GM12872 (cell line): Measurements from ENCODE around the gene HM13.

Source experiments
- CTCF ChIP-seq: IDR thresholded peaks from 3 replicates; pipeline ENCODE4 v1.5.1; 2011; ENCODE audit warnings: low read depth, mild to moderate bottlenecking, low read length, moderate library complexity; ENCODE audit not compliant: insufficient read depth

The HM13 gene

GRCh38 chr20:31542201-31542842, 28.1 kb downstream of the HM13 start:
- TF ChIP-seq CTCF = no peak

- TF ChIP-seq CTCF = no peak
Observed at GRCh38 chr20:31542963-31543362, 28.7 kb downstream of the HM13 start.

GRCh38 chr20:31543966-31544598, 29.8 kb downstream of the HM13 start:
- no peak for TF ChIP-seq CTCF

GRCh38 chr20:31544600-31544999, 30.4 kb downstream of the HM13 start:
- TF ChIP-seq CTCF = no peak

- TF ChIP-seq CTCF = peak; percentile 22; the same call in 1 of the 3 replicates
Observed at GRCh38 chr20:31547017-31547675, 32.9 kb downstream of the HM13 start.

- TF ChIP-seq CTCF = no peak
Observed at GRCh38 chr20:31547720-31548298, 33.6 kb downstream of the HM13 start.

- no peak for TF ChIP-seq CTCF
Observed at GRCh38 chr20:31548820-31549512, 34.7 kb downstream of the HM13 start.
